ENCODE data around the gene CCM2.

GRCh38 chr7:44985033-44985695 is 14.8 kb upstream of the CCM2 start:
- no peak for TF ChIP-seq CTCF (conservative IDR thresholded peaks at IDR 0.05 in 1 of 2, IDR thresholded peaks at IDR 0.05 in 1 of 2; ENCODE audit: extremely low read depth in 1 of 2, insufficient read depth in 1 of 2, low read depth in 1 of 2, low read length in 2 of 2)
- no peak for TF ChIP-seq EZH2 (IDR thresholded peaks at IDR 0.05; ENCODE audit: borderline replicate concordance, low read length)

Measured in mammary epithelial cell (primary cell).